A549 (cell line): Measurements from ENCODE around the gene FGD4.

Source experiments
- EHMT2 ChIP-seq: fragments of 200-600 bp; sonication (generic); IDR thresholded peaks from 2 replicates; pipeline ENCODE4 v1.6.1; 2016; ENCODE audit warnings: antibody characterized with exemption, low read depth, mild to moderate bottlenecking, moderate library complexity
- EP300 ChIP-seq, 2 experiments: fragments of >200 bp; sonication (Bioruptor Twin); formaldehyde crosslinking; IDR thresholded peaks; 2 replicates in 1 of 2; 3 replicates in 1 of 2; pipeline ENCODE4 v1.6.1; 2016 to 2017
- POLR2A ChIP-seq: IDR thresholded peaks from 2 replicates; pipeline ENCODE4 v1.6.1; 2012; ENCODE audit warnings: mild to moderate bottlenecking, low read length
- RARB ChIP-seq: fragments of 250-450 bp; sonication (Bioruptor Pico); IDR thresholded peaks from 2 replicates; pipeline ENCODE4 v1.8.0; 2021; ENCODE audit warnings: mild to moderate bottlenecking, moderate library complexity
- RCOR1 ChIP-seq: fragments of 150-350 bp; IDR thresholded peaks from 2 replicates; pipeline ENCODE4 v1.6.1; 2014; ENCODE audit warnings: antibody characterized with exemption, low read length, low read depth
- TP53 ChIP-seq: fragments of 250-450 bp; sonication (Bioruptor Pico); IDR thresholded peaks from 2 replicates; pipeline ENCODE4 v1.5.0; 2021; ENCODE audit warnings: mild to moderate bottlenecking, moderate library complexity
- TF ChIP-seq, protein P1 (sequence below): fragments of >200 bp; sonication (Bioruptor Twin); formaldehyde crosslinking; IDR thresholded peaks from 3 replicates; pipeline ENCODE4 v1.5.1; 2016
- TF ChIP-seq, protein P2 (sequence below): IDR thresholded peaks from 2 replicates; pipeline ENCODE4 v1.6.1; 2012
- TF ChIP-seq, protein P3 (sequence below): fragments of 200-600 bp; sonication (generic); IDR thresholded peaks from 2 replicates; pipeline ENCODE4 v1.6.1; 2016; ENCODE audit warnings: antibody characterized with exemption, mild to moderate bottlenecking, moderate library complexity

DNA sequence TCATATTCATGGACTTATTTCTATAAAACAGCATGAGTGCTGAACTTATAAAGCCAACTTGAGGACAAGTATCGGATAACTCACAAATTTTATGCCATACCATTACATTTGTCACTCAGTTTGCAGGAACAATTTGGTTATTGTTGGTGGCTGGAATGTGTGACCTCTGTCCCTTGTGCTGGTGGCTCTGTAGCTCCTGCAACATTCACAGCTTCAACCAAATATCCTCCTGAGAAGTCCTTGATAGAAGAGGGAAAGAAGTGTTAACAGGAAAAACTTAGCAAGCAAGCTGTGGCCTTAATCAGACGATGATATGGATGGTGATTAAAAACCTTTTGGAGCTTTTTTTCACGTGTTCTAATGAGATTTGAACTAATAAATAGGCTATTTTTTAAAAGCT, 218.8 kb downstream of the FGD4 start:
- no peak for TF ChIP-seq RARB
- no peak for TF ChIP-seq POLR2A
- no peak for TF ChIP-seq EHMT2
- no peak for TF ChIP-seq RCOR1
- TF ChIP-seq, protein P1, sequence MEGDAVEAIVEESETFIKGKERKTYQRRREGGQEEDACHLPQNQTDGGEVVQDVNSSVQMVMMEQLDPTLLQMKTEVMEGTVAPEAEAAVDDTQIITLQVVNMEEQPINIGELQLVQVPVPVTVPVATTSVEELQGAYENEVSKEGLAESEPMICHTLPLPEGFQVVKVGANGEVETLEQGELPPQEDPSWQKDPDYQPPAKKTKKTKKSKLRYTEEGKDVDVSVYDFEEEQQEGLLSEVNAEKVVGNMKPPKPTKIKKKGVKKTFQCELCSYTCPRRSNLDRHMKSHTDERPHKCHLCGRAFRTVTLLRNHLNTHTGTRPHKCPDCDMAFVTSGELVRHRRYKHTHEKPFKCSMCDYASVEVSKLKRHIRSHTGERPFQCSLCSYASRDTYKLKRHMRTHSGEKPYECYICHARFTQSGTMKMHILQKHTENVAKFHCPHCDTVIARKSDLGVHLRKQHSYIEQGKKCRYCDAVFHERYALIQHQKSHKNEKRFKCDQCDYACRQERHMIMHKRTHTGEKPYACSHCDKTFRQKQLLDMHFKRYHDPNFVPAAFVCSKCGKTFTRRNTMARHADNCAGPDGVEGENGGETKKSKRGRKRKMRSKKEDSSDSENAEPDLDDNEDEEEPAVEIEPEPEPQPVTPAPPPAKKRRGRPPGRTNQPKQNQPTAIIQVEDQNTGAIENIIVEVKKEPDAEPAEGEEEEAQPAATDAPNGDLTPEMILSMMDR: no peak
- TF ChIP-seq EP300 (IDR thresholded peaks at IDR 0.05): no peak
- TF ChIP-seq, protein P2, sequence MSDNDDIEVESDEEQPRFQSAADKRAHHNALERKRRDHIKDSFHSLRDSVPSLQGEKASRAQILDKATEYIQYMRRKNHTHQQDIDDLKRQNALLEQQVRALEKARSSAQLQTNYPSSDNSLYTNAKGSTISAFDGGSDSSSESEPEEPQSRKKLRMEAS: no peak
- TF ChIP-seq, protein P3, sequence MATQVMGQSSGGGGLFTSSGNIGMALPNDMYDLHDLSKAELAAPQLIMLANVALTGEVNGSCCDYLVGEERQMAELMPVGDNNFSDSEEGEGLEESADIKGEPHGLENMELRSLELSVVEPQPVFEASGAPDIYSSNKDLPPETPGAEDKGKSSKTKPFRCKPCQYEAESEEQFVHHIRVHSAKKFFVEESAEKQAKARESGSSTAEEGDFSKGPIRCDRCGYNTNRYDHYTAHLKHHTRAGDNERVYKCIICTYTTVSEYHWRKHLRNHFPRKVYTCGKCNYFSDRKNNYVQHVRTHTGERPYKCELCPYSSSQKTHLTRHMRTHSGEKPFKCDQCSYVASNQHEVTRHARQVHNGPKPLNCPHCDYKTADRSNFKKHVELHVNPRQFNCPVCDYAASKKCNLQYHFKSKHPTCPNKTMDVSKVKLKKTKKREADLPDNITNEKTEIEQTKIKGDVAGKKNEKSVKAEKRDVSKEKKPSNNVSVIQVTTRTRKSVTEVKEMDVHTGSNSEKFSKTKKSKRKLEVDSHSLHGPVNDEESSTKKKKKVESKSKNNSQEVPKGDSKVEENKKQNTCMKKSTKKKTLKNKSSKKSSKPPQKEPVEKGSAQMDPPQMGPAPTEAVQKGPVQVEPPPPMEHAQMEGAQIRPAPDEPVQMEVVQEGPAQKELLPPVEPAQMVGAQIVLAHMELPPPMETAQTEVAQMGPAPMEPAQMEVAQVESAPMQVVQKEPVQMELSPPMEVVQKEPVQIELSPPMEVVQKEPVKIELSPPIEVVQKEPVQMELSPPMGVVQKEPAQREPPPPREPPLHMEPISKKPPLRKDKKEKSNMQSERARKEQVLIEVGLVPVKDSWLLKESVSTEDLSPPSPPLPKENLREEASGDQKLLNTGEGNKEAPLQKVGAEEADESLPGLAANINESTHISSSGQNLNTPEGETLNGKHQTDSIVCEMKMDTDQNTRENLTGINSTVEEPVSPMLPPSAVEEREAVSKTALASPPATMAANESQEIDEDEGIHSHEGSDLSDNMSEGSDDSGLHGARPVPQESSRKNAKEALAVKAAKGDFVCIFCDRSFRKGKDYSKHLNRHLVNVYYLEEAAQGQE: no peak
- no peak for TF ChIP-seq TP53 (CRISPR knock-in tag)
